Skeletal muscle cell (primary cell): ENCODE data around the gene ITGB8.

Experiments
- DNase-seq: peaks from one replicate; pipeline ENCODE4 v3.0.0-alpha.2; 2010; ENCODE audit warnings: low read depth
- H3K4me3 ChIP-seq: 2 replicates; pipeline ENCODE4 v1.5.1; 2011; ENCODE audit warnings: low read depth, mild to moderate bottlenecking, control low read depth, low read length, moderate library complexity

ITGB8 gene

GRCh38 chr7:20330928-20331909, 519 bp downstream of the ITGB8 start:
- DNase-seq = no peak
- H3K4me3 ChIP-seq = peak overlapping the region; percentile 66

GRCh38 chr7:20331910-20332813, 1.5 kb downstream of the ITGB8 start:
- no peak for DNase-seq
- H3K4me3 ChIP-seq = peak overlapping the region; percentile 66

GRCh38 chr7:20338285-20338684, 7.6 kb downstream of the ITGB8 start:
- H3K4me3 ChIP-seq = no peak overlapping the region
- DNase-seq = no peak

GRCh38 chr7:20340839-20341238, 10.1 kb downstream of the ITGB8 start:
- no peak overlapping the region for H3K4me3 ChIP-seq
- DNase-seq = no peak

GRCh38 chr7:20343205-20343604, 12.5 kb downstream of the ITGB8 start:
- DNase-seq = no peak
- H3K4me3 ChIP-seq = no peak overlapping the region

- DNase-seq = no peak
- H3K4me3 ChIP-seq = no peak overlapping the region
Observed at GRCh38 chr7:20343941-20344340, 13.2 kb downstream of the ITGB8 start.

GRCh38 chr7:20344396-20344795, 13.7 kb downstream of the ITGB8 start:
- DNase-seq = no peak
- H3K4me3 ChIP-seq = no peak overlapping the region

- H3K4me3 ChIP-seq = no peak overlapping the region
- no peak for DNase-seq
Observed at GRCh38 chr7:20346577-20346976, 15.9 kb downstream of the ITGB8 start.

- DNase-seq = no peak
- no peak overlapping the region for H3K4me3 ChIP-seq
Observed at GRCh38 chr7:20347680-20348079, 17.0 kb downstream of the ITGB8 start.

- H3K4me3 ChIP-seq = no peak overlapping the region
Observed at GRCh38 chr7:20348125-20348807, 17.6 kb downstream of the ITGB8 start.

GRCh38 chr7:20350518-20350951, 19.8 kb downstream of the ITGB8 start:
- no peak for DNase-seq
- H3K4me3 ChIP-seq = no peak overlapping the region

More at GRCh38 chr7:20348125-20348807, 17.6 kb downstream of the ITGB8 start:
- no peak for DNase-seq

- no peak overlapping the region for H3K4me3 ChIP-seq
- DNase-seq = no peak
Observed at GRCh38 chr7:20350996-20351692, 20.4 kb downstream of the ITGB8 start.

- no peak overlapping the region for H3K4me3 ChIP-seq
- DNase-seq = no peak
Observed at GRCh38 chr7:20351901-20352300, 21.2 kb downstream of the ITGB8 start.

- no peak overlapping the region for H3K4me3 ChIP-seq
- peak; percentile 67 for DNase-seq
Observed at GRCh38 chr7:20352573-20353306, 22.0 kb downstream of the ITGB8 start.

GRCh38 chr7:20354610-20355528, 24.2 kb downstream of the ITGB8 start:
- DNase-seq = no peak
- no peak overlapping the region for H3K4me3 ChIP-seq

GRCh38 chr7:20358106-20358505, 27.4 kb downstream of the ITGB8 start:
- no peak for DNase-seq
- no peak overlapping the region for H3K4me3 ChIP-seq

- H3K4me3 ChIP-seq = no peak overlapping the region
- DNase-seq = no peak
Observed at GRCh38 chr7:20358762-20359282, 28.1 kb downstream of the ITGB8 start.
